T47D (cell line): ENCODE results near the gene PRKAG1.

ENCODE experiments used
- DNase-seq, 2 experiments: peaks; one replicate each; pipeline versions ENCODE4 v3.0.0 to v3.0.0-alpha.2; 2011 to 2012; ENCODE audit warnings: low read depth in 1 of 2, low spot score in 1 of 2
- JUND ChIP-seq: IDR thresholded peaks from 2 replicates; pipeline ENCODE4 v1.6.1; 2012; ENCODE audit warnings: low read depth
- in situ Hi-C: cut with HindIII; loops from 2 replicates; pipeline ENCODE4 v1.10.0; 2016; ENCODE audit warnings: low sequenced_read_pairs, low pct_unique_long_range_greater_than_20kb

Gene PRKAG1

DNA sequence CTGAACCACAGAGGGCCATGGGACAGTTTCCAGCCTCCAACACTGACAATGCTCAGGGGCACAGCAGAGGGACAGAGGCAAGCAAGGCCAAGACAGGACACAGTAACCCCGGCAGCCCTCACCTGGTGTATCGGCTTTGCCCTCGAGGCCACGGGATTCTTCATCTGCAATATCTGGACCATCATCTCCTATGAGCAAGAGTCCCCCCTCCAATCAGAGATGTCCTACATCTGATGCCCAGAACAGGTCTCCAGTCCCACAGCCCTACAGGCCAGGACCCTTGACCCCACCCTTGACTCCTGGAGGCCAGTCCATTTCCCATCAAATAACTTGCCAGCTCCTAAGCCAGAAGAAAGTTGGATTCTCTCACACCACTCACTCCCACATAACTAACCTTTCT is 24.7 kb upstream of the PRKAG1 start:
- no peak for DNase-seq
- no peak for TF ChIP-seq JUND
- in situ Hi-C loops, result no loop called here

DNA sequence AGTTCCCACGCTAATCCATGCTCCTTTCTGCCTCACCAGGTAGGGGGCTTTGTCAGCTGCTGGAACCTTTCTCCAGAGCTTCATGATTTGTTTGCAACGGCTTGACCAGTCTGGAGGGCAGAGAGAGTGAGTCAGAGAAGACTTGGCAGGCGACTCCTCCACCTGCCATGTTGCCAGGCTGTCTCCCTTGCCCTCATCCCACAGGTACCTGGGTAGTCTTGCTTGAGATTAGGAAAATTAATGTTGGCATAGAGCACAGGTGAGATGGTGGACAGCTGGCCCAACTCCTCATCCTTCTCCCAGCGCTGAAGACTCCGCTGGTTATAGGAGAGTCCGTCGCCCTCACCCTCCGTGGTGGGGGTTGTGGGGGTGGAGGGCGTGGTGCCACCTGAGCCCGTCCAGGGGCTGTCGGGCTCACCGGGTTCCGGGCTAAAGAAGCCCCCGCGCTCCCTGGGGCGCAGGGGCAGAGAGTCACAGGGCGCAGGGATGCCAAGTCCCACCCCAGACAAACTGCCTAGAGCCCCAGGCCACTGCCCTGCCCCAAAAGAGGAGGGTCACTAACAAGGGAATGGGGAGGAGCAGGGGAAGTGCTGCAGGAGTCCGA is 23.4 kb upstream of the PRKAG1 start:
- in situ Hi-C loops, result no loop called here
- no peak for TF ChIP-seq JUND
- DNase-seq, result no peak

DNA sequence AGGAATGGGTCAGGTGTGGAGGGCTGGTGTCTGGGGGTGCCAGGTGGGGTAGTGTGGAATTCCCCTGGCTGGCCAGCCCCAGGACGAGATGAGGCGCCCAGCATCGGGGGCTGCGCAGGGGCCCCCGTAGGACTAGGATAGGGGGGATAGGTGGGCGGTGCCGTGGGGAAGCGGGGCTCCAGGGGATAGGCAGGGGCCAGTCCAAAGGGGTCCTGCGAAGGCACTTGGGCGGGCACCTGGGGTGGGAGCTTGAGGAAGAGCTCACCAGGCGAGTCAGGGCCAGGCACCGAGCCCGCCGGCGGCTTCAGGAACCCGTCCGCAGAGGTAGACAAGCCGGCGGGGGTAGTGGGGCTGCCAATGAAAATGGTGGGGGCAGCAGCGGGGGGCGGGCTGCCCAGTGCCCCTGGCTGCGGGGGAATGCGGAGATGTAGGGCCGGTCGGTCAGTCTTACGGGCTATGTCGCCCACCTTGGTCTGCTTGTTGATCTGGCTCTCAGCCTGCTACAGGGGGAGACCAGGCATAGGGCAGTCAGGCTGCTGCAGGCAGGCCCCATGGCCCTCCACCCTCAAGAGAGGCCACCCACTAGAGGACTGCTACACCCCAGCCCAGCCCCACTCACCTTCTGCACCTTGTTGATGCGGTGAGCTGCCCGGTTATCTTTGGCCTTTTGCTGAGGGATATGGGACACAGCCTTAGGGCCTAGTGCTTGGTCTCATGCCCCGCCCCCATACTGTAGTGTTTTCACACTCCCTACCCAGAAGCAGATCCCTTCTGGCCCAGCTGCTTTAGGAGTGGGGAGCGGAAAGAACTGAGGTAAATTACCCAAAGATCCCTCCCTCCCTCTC is 22.7 kb upstream of the PRKAG1 start:
- in situ Hi-C loops, result no loop called here
- TF ChIP-seq JUND, result no peak
- DNase-seq, result no peak

DNA sequence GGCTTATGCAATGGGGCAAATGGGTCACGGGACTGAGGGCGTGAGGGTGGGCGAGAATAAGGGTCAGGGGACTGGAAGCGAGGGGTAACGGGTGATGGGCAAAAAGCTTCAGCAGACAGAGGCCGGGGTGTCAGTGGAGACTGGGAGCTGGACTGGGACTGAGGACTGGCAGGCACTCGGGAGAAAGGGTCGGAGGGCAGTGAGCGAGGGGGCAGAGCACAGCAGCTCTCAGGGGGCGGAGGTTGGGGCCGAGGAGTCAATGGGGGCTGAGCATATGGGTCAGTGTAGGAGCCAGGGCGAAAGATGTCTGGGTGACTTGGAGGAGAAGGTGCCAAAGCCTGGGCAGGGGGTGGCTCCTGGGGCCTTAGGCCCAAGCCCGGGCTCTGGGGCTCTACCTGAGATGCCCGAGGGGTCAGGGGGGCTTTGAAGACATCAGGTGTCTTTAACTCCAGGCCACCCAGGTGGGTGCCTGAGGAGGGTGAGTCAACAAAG is 21.8 kb upstream of the PRKAG1 start:
- TF ChIP-seq JUND, result no peak
- DNase-seq, result no peak
- in situ Hi-C loops, result no loop called here

DNA sequence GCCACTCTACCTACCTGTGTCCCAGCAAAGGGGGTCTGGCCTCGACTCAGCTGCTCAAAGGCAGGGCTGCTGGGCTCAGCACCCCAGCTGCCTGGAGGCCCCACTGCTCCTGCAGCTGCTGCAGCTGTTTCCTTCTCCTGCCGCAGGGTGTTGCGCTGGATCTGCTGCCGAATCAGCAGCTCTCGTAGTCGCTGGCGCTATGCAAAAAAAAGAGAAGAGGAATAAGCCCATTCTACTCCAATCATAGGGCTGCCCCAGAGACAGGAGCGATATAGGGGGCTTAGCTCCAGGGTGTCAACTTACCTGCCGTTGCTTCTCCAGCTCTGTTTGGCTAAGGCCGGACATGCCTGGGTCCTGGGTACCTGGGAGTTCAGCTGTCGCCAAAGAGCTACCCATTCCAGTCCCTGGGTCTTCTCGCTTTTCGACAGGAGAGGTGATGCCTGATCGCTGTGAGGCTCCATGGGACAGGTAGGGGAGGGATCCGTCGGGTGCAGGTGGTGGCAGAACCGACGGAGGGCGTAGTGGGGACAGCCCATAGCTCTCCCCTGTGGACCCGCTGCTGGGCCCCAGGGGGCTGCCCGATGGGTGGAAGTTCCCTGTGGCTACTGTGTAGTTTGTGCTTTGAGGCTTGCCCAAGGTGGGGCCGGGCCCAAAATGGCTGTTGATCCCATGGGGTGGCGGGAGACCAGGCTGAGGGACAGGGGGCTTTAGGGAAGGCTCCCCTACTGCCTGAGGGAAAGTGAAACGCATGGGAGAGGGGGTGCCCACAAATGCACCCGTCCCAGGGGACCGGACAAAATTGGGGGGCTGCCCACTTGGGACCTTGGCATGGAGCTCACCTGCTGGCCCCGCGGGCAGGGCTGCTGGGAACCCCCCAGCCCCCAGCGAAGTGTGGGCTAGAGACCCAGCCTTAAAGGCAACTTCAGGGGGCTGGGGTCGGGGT is 21.1 kb upstream of the PRKAG1 start:
- in situ Hi-C loops, result no loop called here
- DNase-seq, result no peak
- no peak for TF ChIP-seq JUND

DNA sequence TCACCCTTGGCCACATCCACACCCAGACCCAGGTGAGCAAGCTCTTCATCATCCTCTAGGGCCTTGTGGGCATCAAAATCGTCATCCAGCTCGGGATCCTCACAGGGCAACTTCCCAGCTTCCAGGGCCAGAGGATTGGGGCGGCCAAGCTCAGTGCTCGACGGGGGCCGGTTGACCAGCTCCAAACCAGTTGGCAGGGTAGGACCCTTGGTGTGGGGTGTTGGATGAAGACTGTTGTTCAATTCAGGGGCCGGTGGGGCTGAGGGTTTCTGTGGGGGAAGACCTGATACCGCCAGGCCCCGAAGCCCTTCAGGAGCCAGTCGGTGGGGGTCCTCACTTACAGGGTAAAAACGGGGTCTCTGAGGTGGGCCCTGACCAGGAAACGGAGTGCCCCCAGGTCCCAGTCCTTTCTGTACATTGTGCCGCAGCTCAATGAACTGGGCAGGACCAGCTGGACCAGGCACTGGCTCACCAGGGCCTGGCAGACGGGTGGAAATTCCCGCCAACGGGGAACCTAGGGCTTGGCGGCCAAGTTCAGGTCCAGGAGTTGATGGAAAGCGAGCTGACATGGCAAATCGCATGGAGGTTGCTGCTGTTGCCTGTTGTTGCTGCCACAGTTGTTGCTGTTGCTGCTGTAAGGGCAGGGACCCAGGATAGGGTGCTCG is 19.8 kb upstream of the PRKAG1 start:
- no peak for TF ChIP-seq JUND
- no peak for DNase-seq
- in situ Hi-C loops, result no loop called here

DNA sequence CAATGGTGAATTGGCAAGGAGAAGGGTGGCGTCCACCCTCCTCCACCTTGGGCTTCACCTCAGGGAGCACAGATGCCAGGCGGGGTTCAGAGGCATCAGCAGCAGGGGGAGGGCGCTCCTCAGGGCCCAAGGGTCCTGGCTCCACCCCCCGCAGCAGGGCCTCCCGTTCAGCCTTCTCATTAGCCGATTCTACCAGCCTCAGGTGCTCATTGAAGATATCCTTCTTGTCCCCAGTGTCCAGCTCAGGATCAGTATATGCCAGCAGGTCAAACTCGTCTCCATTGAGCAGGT is 19.3 kb upstream of the PRKAG1 start:
- in situ Hi-C loops, result no loop called here
- no peak for DNase-seq
- no peak for TF ChIP-seq JUND

DNA sequence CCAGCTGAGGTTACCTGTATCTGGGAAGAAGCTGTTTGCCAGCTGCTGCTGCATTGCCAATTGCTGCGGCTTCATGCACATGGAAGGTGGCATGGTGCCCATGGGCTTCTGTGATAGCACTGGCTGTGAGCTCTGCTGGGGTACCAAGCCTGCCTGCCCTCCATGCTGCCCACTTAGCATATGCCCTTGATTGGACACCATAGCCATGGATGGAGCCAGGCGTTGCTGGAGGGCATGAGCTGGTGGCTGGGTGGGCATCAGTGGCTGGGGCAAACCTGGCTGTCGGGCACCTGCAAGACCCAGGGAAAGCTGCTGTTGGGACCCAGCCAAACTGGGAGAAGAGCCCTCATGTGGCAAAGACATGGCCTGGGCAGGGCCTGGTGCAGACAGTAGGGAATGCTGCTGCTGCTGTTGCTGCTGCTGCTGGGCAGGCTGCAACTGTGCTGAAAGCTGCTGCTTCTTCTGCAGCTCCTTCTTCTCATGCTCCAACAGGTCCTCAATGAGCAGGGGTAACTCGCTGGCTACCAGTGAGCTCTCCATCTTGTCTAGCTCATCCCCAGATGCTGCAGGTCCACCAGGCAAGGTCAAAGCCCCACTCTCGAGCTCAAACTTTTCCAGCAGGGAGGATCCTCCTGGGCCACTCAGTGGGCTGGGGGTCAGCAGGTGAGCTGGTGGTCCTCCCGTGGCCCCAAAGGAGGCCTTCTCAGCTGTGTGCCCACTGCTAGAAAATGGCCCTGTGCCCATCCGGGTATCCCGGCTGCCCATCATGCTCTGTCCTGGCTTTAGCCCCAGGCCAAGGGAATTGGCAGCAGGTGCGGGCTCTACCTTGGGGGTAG is 18.8 kb upstream of the PRKAG1 start:
- in situ Hi-C loops, result no loop called here
- TF ChIP-seq JUND, result no peak
- DNase-seq, result no peak

DNA sequence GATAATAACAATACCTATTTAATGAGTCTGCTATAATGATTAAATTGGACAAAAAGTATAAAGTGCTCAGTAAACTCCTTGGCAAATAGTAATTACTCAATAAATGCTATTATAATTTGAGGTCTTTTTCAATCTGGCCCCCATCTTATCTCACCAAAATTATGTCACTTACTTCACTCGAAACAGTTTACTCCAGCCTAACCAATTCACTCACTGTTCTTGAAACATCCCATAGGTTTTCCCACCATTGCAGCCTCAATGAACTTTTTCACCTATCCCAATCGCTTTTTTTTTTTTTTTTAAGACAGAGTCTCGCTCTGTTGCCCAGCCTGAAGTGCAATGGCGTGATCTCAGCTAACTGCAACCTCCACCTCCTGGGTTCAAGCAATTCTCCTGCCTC is 17.5 kb upstream of the PRKAG1 start:
- no peak for DNase-seq
- in situ Hi-C loops, result no loop called here
- no peak for TF ChIP-seq JUND

DNA sequence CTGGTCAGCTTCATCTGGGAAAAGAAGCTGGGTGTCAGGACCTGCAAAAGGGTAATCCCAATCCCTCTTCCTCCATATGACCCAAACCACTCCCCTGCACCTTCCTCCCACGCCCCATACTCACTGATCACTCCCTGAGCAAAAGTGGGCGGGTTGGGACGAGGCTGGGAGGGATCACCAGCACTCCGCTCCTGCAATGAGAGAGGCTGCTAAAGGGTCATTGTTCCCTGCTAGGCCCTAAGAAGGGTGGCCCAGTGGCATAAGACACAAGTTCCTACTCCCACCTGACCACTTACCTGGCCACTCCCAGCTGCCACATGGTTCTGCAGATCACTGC is 15.7 kb upstream of the PRKAG1 start:
- no peak for TF ChIP-seq JUND
- in situ Hi-C loops, result no loop called here
- no peak for DNase-seq

DNA sequence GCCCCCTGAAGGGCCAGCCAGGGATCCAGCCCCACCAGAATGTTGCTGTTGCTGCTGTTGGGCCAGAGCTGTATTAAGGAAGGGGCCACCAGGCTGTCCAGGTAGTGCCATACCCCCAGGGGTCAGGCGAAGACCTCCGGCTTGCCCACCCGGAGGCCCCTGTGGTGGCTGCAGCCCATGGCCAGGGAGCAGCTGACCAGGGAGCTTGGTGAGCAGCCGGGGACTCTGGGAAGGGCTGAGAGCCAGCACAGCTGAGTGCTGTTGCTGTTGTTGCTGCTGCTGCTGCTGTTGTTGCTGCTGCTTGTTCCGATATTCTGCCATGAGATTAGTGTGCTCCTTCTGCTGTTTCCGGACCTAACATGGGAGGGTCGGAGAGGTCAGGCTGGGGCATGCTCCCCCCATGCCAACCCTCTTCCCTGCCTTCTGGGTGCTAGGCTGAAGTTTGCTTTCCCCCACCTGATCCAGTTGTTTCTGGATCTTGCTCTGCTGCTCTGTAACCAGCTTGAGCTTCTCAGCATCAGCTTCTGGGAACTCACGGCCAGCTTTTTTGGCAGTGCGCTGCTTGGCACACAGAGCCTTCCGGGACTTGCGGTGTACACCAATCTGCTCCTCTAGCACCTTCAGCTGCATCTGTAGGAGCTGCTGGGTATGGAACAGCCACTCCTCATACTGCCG is 15.2 kb upstream of the PRKAG1 start:
- TF ChIP-seq JUND, result no peak
- DNase-seq, result no peak
- in situ Hi-C loops, result no loop called here
